ENCODE measurements around the gene WDR72. TPM values are rescaled to one million over a fixed set of nuclear protein-coding genes. Genes with fewer than 3 reads are reported as not detected.

The WDR72 gene
- total and polyA plus RNA-seq, 2 experiments from 2014 or later, result 0.99 to 1.9 TPM

DNA sequence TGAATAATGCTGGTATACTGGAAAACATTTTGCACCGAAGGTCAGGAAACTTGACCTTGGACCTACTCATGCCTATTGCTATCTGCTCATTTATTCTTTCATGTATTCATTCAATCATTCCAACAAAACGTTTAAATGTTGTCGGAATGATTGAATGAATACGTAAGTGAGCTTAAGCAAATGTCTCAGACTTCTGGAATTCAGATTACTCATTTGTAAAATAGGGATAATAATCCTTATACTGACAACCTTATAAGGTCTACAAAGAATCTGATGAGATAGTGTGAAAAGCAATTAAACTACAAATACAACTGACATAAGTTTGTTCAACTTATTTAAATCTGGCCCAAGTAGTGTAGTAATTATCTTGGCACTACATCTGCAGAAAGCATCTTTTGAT lies 288.7 kb downstream of the WDR72 start:
- Mint-ChIP-seq H3K36me3 (ENCODE audit: low read depth) (no peaks in the 10 kb centered on the region), H3K27me3 (ENCODE audit: insufficient read depth, low read depth, poor library complexity) (no peaks in the 10 kb centered on the region), H3K27ac (no peak overlapping the region), H3K4me1 (peaks cover 3% of the 10 kb centered on the region; the same call in 2 of the 3 replicates), H3K9me3 (peaks cover 3% of the 10 kb centered on the region; the same call in 2 of the 3 replicates), H3K4me3 (no peak overlapping the region)
- Histone ChIP-seq H3K4me3 (no peak overlapping the region), H4K20me1 (replicated peaks; ENCODE audit: insufficient read depth) (no peaks in the 10 kb centered on the region), H2AFZ (no peak overlapping the region), H3F3A (replicated peaks; ENCODE audit: low read depth) (no peaks in the 10 kb centered on the region), H3K9me2 (ENCODE audit: insufficient read depth) (no peaks in the 10 kb centered on the region), H3K4me2 (no peak overlapping the region), H3K36me3 (ENCODE audit: insufficient read depth) (0 out of 2 replicates have a peak, but pooled peaks cover 4% of the 10 kb centered on the region), H3K4me1 (ENCODE audit: insufficient read depth) (no peaks in the 10 kb centered on the region), H3K27me3 (ENCODE audit: insufficient read depth) (no peaks in the 10 kb centered on the region), H3K79me2 (replicated peaks; ENCODE audit: insufficient read depth) (no peaks in the 10 kb centered on the region), H3K27ac (ENCODE audit: low read depth) (no peak overlapping the region)
- ATAC-seq (no peak), DNase-seq (ENCODE audit: low spot score) (no peak)
- TF ChIP-seq NANOG (IDR thresholded peaks at IDR 0.05; ENCODE audit: borderline replicate concordance), result no peak
- no peak for TF ChIP-seq ZNF331 (CRISPR knock-in tag; IDR thresholded peaks at IDR 0.05; ENCODE audit: low read depth)
- TF ChIP-seq ZNF114 (CRISPR knock-in tag; IDR thresholded peaks at IDR 0.05), result no peak
- no peak for TF ChIP-seq STAT1 (IDR thresholded peaks at IDR 0.05; ENCODE audit: unreplicated experiment)
- TF ChIP-seq EZH2phosphoT487 (IDR thresholded peaks at IDR 0.05; ENCODE audit: unreplicated experiment), result no peak
- TF ChIP-seq, protein P1, sequence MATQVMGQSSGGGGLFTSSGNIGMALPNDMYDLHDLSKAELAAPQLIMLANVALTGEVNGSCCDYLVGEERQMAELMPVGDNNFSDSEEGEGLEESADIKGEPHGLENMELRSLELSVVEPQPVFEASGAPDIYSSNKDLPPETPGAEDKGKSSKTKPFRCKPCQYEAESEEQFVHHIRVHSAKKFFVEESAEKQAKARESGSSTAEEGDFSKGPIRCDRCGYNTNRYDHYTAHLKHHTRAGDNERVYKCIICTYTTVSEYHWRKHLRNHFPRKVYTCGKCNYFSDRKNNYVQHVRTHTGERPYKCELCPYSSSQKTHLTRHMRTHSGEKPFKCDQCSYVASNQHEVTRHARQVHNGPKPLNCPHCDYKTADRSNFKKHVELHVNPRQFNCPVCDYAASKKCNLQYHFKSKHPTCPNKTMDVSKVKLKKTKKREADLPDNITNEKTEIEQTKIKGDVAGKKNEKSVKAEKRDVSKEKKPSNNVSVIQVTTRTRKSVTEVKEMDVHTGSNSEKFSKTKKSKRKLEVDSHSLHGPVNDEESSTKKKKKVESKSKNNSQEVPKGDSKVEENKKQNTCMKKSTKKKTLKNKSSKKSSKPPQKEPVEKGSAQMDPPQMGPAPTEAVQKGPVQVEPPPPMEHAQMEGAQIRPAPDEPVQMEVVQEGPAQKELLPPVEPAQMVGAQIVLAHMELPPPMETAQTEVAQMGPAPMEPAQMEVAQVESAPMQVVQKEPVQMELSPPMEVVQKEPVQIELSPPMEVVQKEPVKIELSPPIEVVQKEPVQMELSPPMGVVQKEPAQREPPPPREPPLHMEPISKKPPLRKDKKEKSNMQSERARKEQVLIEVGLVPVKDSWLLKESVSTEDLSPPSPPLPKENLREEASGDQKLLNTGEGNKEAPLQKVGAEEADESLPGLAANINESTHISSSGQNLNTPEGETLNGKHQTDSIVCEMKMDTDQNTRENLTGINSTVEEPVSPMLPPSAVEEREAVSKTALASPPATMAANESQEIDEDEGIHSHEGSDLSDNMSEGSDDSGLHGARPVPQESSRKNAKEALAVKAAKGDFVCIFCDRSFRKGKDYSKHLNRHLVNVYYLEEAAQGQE (IDR thresholded peaks at IDR 0.05; ENCODE audit: unreplicated experiment), result no peak
- no peak for TF ChIP-seq JUNB (IDR thresholded peaks at IDR 0.05; ENCODE audit: unreplicated experiment)

DNA sequence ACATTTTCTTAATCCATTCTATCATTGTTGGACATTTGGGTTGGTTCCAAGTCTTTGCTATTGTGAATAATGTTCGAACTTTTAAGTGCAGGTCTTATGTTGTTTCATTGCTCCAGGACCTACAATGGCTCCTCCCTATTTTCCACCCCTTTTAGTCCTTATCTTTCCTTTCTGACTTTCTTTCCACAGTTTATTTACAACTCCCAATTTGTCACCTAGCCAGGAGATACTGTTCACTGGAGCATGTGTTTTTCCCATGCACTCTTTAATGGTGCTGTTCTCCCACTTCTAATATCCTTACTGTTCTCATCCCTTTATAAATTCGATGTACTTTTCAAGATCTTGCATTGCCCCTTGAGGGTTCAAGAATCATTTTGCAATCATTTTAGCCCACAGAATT lies 290.0 kb downstream of the WDR72 start:
- no peak for ATAC-seq
- no peak overlapping the region for H3K4me2 ChIP-seq
- H3K27ac ChIP-seq (ENCODE audit: low read depth), result no peak overlapping the region
- Mint-ChIP-seq H3K4me3 (no peak overlapping the region), H3K27ac (no peak overlapping the region), H3K27me3 (ENCODE audit: insufficient read depth, low read depth, poor library complexity) (no peaks in the 10 kb centered on the region), H3K36me3 (ENCODE audit: low read depth) (no peaks in the 10 kb centered on the region), H3K9me3 (peaks cover 3% of the 10 kb centered on the region; the same call in 2 of the 3 replicates), H3K4me1 (peaks cover 3% of the 10 kb centered on the region; the same call in 2 of the 3 replicates)
- H2AFZ ChIP-seq, result no peak overlapping the region
- no peaks in the 10 kb centered on the region for H3K9me2 ChIP-seq (ENCODE audit: insufficient read depth)
- 0 out of 2 replicates have a peak, but pooled peaks cover 4% of the 10 kb centered on the region for H3K36me3 ChIP-seq (ENCODE audit: insufficient read depth)
- H3K27me3 ChIP-seq (ENCODE audit: insufficient read depth), result no peaks in the 10 kb centered on the region
- no peaks in the 10 kb centered on the region for H3F3A ChIP-seq (replicated peaks; ENCODE audit: low read depth)
- no peak for DNase-seq (ENCODE audit: low spot score)
- H3K4me1 ChIP-seq (ENCODE audit: insufficient read depth), result no peaks in the 10 kb centered on the region
- no peaks in the 10 kb centered on the region for H4K20me1 ChIP-seq (replicated peaks; ENCODE audit: insufficient read depth)
- no peak overlapping the region for H3K4me3 ChIP-seq
- H3K79me2 ChIP-seq (replicated peaks; ENCODE audit: insufficient read depth), result no peaks in the 10 kb centered on the region
- TF ChIP-seq ZNF114 (CRISPR knock-in tag; IDR thresholded peaks at IDR 0.05) (no peak), EZH2phosphoT487 (IDR thresholded peaks at IDR 0.05; ENCODE audit: unreplicated experiment) (no peak), ZNF331 (CRISPR knock-in tag; IDR thresholded peaks at IDR 0.05; ENCODE audit: low read depth) (no peak), CREB1 (CRISPR knock-in tag; IDR thresholded peaks at IDR 0.05; ENCODE audit: low read depth) (no peak), STAT1 (IDR thresholded peaks at IDR 0.05; ENCODE audit: unreplicated experiment) (no peak), JUNB (IDR thresholded peaks at IDR 0.05; ENCODE audit: unreplicated experiment) (no peak), POLR2AphosphoS5 (IDR thresholded peaks at IDR 0.05; ENCODE audit: low read depth) (no peak)
- TF ChIP-seq, protein P1 (IDR thresholded peaks at IDR 0.05; ENCODE audit: unreplicated experiment), result no peak
- TF ChIP-seq, protein P2, sequence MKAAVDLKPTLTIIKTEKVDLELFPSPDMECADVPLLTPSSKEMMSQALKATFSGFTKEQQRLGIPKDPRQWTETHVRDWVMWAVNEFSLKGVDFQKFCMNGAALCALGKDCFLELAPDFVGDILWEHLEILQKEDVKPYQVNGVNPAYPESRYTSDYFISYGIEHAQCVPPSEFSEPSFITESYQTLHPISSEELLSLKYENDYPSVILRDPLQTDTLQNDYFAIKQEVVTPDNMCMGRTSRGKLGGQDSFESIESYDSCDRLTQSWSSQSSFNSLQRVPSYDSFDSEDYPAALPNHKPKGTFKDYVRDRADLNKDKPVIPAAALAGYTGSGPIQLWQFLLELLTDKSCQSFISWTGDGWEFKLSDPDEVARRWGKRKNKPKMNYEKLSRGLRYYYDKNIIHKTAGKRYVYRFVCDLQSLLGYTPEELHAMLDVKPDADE (IDR thresholded peaks at IDR 0.05), result no peak
- TF ChIP-seq, protein P3, sequence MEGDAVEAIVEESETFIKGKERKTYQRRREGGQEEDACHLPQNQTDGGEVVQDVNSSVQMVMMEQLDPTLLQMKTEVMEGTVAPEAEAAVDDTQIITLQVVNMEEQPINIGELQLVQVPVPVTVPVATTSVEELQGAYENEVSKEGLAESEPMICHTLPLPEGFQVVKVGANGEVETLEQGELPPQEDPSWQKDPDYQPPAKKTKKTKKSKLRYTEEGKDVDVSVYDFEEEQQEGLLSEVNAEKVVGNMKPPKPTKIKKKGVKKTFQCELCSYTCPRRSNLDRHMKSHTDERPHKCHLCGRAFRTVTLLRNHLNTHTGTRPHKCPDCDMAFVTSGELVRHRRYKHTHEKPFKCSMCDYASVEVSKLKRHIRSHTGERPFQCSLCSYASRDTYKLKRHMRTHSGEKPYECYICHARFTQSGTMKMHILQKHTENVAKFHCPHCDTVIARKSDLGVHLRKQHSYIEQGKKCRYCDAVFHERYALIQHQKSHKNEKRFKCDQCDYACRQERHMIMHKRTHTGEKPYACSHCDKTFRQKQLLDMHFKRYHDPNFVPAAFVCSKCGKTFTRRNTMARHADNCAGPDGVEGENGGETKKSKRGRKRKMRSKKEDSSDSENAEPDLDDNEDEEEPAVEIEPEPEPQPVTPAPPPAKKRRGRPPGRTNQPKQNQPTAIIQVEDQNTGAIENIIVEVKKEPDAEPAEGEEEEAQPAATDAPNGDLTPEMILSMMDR (conservative IDR thresholded peaks at IDR 0.05; ENCODE audit: low read depth in 2 of 2), result no peak

Measured in GM23338 (cell line).